Colonic mucosa (tissue), 4 donors: ENCODE data around the gene RASGRP2. TPM values are rescaled to one million over a fixed set of nuclear protein-coding genes. Genes with fewer than 3 reads are reported as not detected.

Source experiments
- DNase-seq: peaks from one replicate; pipeline ENCODE4 v3.0.0-alpha.2; 2020
- H3K27ac ChIP-seq: fragments of 200-600 bp; one replicate; pipeline ENCODE4 v1.8.0; 2021
- H3K27me3 ChIP-seq: fragments of 200-600 bp; one replicate; pipeline ENCODE4 v1.8.0; 2021
- H3K36me3 ChIP-seq: fragments of 200-600 bp; one replicate; pipeline ENCODE4 v1.8.0; 2021
- H3K4me1 ChIP-seq: fragments of 200-600 bp; one replicate; pipeline ENCODE4 v1.8.0; 2021; ENCODE audit warnings: mild to moderate bottlenecking
- H3K4me3 ChIP-seq: fragments of 200-600 bp; one replicate; pipeline ENCODE4 v1.8.0; 2021
- H3K9ac ChIP-seq, 2 donors: one replicate each; pipeline ENCODE4 v1.7.0; 2013; ENCODE audit warnings: control low read depth in 2 of 2, low read depth in 2 of 2, low read length in 2 of 2
- H3K9me3 ChIP-seq: fragments of 200-600 bp; one replicate; pipeline ENCODE4 v1.8.0; 2021
- intact Hi-C: fragments of 100-400 bp; cut with DNase I; formaldehyde crosslinking; loops from one replicate; pipeline ENCODE4 v1.14.1; 2022
- total RNA-seq, 2 donors: library from RNA; stranded (reverse); fragmentation: NEBNext Ultra II Directional in 1 of 2; extraction: Animal tissue kit (Norgen Biotek cat#: 25700) in 1 of 2; gene quantifications; one replicate each; pipeline ENCODE4 v1.2.1, GENCODE V29; 2021
- TF ChIP-seq, protein P1 (sequence below): fragments of 200-600 bp; IDR thresholded peaks from one replicate; pipeline ENCODE4 v1.8.0; 2022; ENCODE audit warnings: antibody characterized with exemption, mild to moderate bottlenecking
- donor health status: healthy.
- donor health status: DM: no; HTN: no; CAD: no.
- donor health status: DM: no; HTN: no; CAD: no.

Gene RASGRP2
- total RNA-seq, 2 donors from 2014 or later = 2.8 to 3.5 TPM

- no peaks in the 10 kb centered on the region for H3K9me3 ChIP-seq
- no peak for DNase-seq
- no peak overlapping the region for H3K4me3 ChIP-seq
- H3K9ac ChIP-seq = no peak overlapping the region
- no peaks in the 10 kb centered on the region for H3K4me1 ChIP-seq
- H3K27me3 ChIP-seq = no peaks in the 10 kb centered on the region
- H3K36me3 ChIP-seq = no peaks in the 10 kb centered on the region
- intact Hi-C loops = no loop called here
- no peak overlapping the region for H3K27ac ChIP-seq
- TF ChIP-seq, protein P1, sequence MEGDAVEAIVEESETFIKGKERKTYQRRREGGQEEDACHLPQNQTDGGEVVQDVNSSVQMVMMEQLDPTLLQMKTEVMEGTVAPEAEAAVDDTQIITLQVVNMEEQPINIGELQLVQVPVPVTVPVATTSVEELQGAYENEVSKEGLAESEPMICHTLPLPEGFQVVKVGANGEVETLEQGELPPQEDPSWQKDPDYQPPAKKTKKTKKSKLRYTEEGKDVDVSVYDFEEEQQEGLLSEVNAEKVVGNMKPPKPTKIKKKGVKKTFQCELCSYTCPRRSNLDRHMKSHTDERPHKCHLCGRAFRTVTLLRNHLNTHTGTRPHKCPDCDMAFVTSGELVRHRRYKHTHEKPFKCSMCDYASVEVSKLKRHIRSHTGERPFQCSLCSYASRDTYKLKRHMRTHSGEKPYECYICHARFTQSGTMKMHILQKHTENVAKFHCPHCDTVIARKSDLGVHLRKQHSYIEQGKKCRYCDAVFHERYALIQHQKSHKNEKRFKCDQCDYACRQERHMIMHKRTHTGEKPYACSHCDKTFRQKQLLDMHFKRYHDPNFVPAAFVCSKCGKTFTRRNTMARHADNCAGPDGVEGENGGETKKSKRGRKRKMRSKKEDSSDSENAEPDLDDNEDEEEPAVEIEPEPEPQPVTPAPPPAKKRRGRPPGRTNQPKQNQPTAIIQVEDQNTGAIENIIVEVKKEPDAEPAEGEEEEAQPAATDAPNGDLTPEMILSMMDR = no peak
Observed at GRCh38 chr11:64684357-64684756, 59.6 kb downstream of the RASGRP2 start.

- Histone ChIP-seq H3K27me3 (no peaks in the 10 kb centered on the region), H3K4me1 (no peaks in the 10 kb centered on the region), H3K9me3 (no peaks in the 10 kb centered on the region), H3K9ac (no peak overlapping the region), H3K36me3 (no peaks in the 10 kb centered on the region), H3K4me3 (no peak overlapping the region), H3K27ac (no peak overlapping the region)
- TF ChIP-seq, protein P1 = no peak
- DNase-seq = no peak
- intact Hi-C loops = no loop called here
Observed at GRCh38 chr11:64681171-64681570, 62.8 kb downstream of the RASGRP2 start.

GRCh38 chr11:64679846-64680245 is 64.1 kb downstream of the RASGRP2 start:
- Histone ChIP-seq H3K27ac (no peak overlapping the region), H3K9ac (no peak overlapping the region), H3K36me3 (no peaks in the 10 kb centered on the region), H3K27me3 (no peaks in the 10 kb centered on the region), H3K9me3 (no peaks in the 10 kb centered on the region), H3K4me1 (no peaks in the 10 kb centered on the region), H3K4me3 (no peak overlapping the region)
- DNase-seq = no peak
- intact Hi-C loops = no loop called here
- TF ChIP-seq, protein P1 = no peak

DNA sequence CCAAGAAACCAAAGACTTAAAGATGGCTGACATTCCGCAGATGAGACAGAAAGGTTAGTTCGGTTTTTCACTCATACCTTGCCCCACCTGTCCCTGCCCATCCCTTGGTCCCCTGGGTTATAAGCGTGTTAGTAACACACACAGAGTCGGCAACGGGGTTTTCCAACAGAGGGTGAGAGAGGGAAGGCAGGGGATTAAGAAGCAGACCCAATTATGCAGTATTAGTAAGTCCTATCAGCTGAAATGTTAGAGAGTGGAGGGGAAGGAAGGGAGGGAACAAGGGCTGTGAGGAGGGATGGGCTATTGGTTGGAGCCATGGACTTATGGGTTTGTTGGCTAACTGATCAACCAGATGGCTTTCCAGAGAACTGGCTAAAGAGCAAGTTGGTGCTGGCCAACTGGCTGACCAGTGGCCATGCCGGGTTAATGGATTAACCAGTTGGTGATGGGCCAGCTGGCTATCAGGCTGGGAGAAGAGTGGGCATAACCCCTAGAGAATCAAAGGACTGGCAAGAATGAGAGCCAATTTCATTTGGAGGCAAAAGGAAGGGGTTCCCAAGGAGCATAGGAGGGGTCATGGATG is 66.4 kb downstream of the RASGRP2 start:
- no peak overlapping the region for H3K9ac ChIP-seq
- no peak overlapping the region for H3K27ac ChIP-seq
- intact Hi-C loops = no loop called here
- H3K4me3 ChIP-seq = no peak overlapping the region
- no peaks in the 10 kb centered on the region for H3K9me3 ChIP-seq
- no peaks in the 10 kb centered on the region for H3K27me3 ChIP-seq
- TF ChIP-seq, protein P1 = no peak
- no peaks in the 10 kb centered on the region for H3K4me1 ChIP-seq
- DNase-seq = no peak
- no peaks in the 10 kb centered on the region for H3K36me3 ChIP-seq

Other genes with a start within 250 kb of the RASGRP2 start
- not detected for gene SLC22A11, start 188.2 kb downstream of the RASGRP2 start, total RNA-seq
- not detected for gene SLC22A12, start 152.9 kb downstream of the RASGRP2 start, total RNA-seq
- 1 to 10 TPM; 2.2 to 5.4 TPM for gene NRXN2, start 20.9 kb downstream of the RASGRP2 start, total RNA-seq
- gene PYGM, start 15.8 kb upstream of the RASGRP2 start, total RNA-seq = 1 to 10 TPM; 1.6 to 2.7 TPM
- gene SF1, start 34.4 kb upstream of the RASGRP2 start, total RNA-seq = 100 to 1,000 TPM; 164 to 220 TPM
- gene MAP4K2, start 59.1 kb upstream of the RASGRP2 start, total RNA-seq = 10 to 100 TPM in 1 of 2 donors, 1 to 10 TPM in 1; 9.2 to 13.3 TPM
- 10 to 100 TPM; 21.1 to 45.5 TPM for gene MEN1, start 66.4 kb upstream of the RASGRP2 start, total RNA-seq
- gene CDC42BPG, start 100.5 kb upstream of the RASGRP2 start, total RNA-seq = 10 to 100 TPM; 29.3 to 41.6 TPM
- gene EHD1, start 134.5 kb upstream of the RASGRP2 start, total RNA-seq = 10 to 100 TPM; 66.5 to 72.3 TPM
- 10 to 100 TPM; 30.6 to 32.8 TPM for gene ATG2A, start 173.1 kb upstream of the RASGRP2 start, total RNA-seq
- 10 to 100 TPM; 18.6 to 36.1 TPM for gene PPP2R5B, start 180.5 kb upstream of the RASGRP2 start, total RNA-seq
- gene GPHA2, start 191.8 kb upstream of the RASGRP2 start, total RNA-seq = not detected
- gene MAJIN, start 228.0 kb upstream of the RASGRP2 start, total RNA-seq = not detected